Measurements from ENCODE around the gene CYS1. TPM values are rescaled to one million over a fixed set of nuclear protein-coding genes. Genes with fewer than 3 reads are reported as not detected.

The CYS1 gene
- total RNA-seq: 11.5 TPM
- 10 to 100 TPM in 6 of 8 donors, 1 to 10 TPM in 2; 6.5 to 16.8 (median 12.3) TPM for polyA plus RNA-seq (ENCODE audit: insufficient read depth in 1 of 8, insufficient read length in 8 of 8, low replicate concordance in 1 of 8)
- long read RNA-seq, donor 1, transcript CYS1-201 (3 exons, 2,738 nt): major isoform, 6 of 6 reads
- long read RNA-seq, donor 1, partial matches to known transcripts: 0 of 6 reads
- long read RNA-seq, donor 1, other reads (novel, unspliced or antisense): 0 of 6 reads
- long read RNA-seq, donor 2: 0 reads
- long read RNA-seq, donor 3, partial matches to known transcripts: 0 of 2 reads
- long read RNA-seq, donor 3, other reads (novel, unspliced or antisense): 0 of 2 reads
- long read RNA-seq, donor 4, partial matches to known transcripts: 0 of 4 reads
- long read RNA-seq, donor 4, other reads (novel, unspliced or antisense): 0 of 4 reads
- long read RNA-seq, donor 5, partial matches to known transcripts: 0 of 3 reads
- long read RNA-seq, donor 5, other reads (novel, unspliced or antisense): 0 of 3 reads
- long read RNA-seq, donor 6, transcript CYS1-201 (3 exons, 2,738 nt): major isoform, 7 of 7 reads
- long read RNA-seq, donor 6, partial matches to known transcripts: 0 of 7 reads
- long read RNA-seq, donor 6, other reads (novel, unspliced or antisense): 0 of 7 reads
- long read RNA-seq, donor 7, transcript CYS1-201 (3 exons, 2,738 nt): major isoform, 6 of 6 reads
- long read RNA-seq, donor 7, partial matches to known transcripts: 0 of 6 reads
- long read RNA-seq, donor 7, other reads (novel, unspliced or antisense): 0 of 6 reads
- long read RNA-seq, donor 8, partial matches to known transcripts: 0 of 2 reads
- long read RNA-seq, donor 8, other reads (novel, unspliced or antisense): 0 of 2 reads
- long read RNA-seq, donor 9, partial matches to known transcripts: 0 of 4 reads
- long read RNA-seq, donor 9, other reads (novel, unspliced or antisense): 0 of 4 reads
- long read RNA-seq, donor 10, partial matches to known transcripts: 0 of 3 reads
- long read RNA-seq, donor 10, other reads (novel, unspliced or antisense): 0 of 3 reads
- long read RNA-seq, donor 11, transcript CYS1-201 (3 exons, 2,738 nt): major isoform, 5 of 5 reads
- long read RNA-seq, donor 11, partial matches to known transcripts: 0 of 5 reads
- long read RNA-seq, donor 11, other reads (novel, unspliced or antisense): 0 of 5 reads

- H3K36me3 ChIP-seq (ENCODE audit: control insufficient read depth, insufficient read depth, low read length): no peaks in the 10 kb centered on the region
- H3K27ac ChIP-seq (ENCODE audit: low read length): no peak within 1 kb of the TSS
- peaks cover 86% of the 10 kb centered on the region for H3K27me3 ChIP-seq (ENCODE audit: control insufficient read depth, insufficient read depth, low read length)
- H3K9me3 ChIP-seq (replicated peaks; ENCODE audit: control insufficient read depth, low read depth, low read length): no peaks in the 10 kb centered on the region
- peaks cover 20% of the 10 kb centered on the region for H3K4me1 ChIP-seq (ENCODE audit: control insufficient read depth, insufficient read depth, low read length)
- H3K4me3 ChIP-seq (ENCODE audit: low read length): peak within 1 kb of the TSS; percentile 36
- under 1% methylated on average over 90 of the region's 98 CpGs for WGBS (ENCODE audit: insufficient coverage)
- no peak for DNase-seq
Observed at GRCh38 chr2:10079870-10080535, at the start of gene CYS1. TSS of gene CYS1 (minus strand) at chr2:10080411. CDS start at chr2:10080223, 188 bp downstream.

- Histone ChIP-seq H3K9me3 (replicated peaks; ENCODE audit: control insufficient read depth, low read depth, low read length) (no peaks in the 10 kb centered on the region), H3K27me3 (ENCODE audit: control insufficient read depth, insufficient read depth, low read length) (no peaks in the 10 kb centered on the region), H3K27ac (ENCODE audit: low read length) (no peak overlapping the region), H3K36me3 (ENCODE audit: control insufficient read depth, insufficient read depth, low read length) (peaks cover 20% of the 10 kb centered on the region), H3K4me3 (ENCODE audit: low read length) (no peak overlapping the region), H3K4me1 (ENCODE audit: control insufficient read depth, insufficient read depth, low read length) (peaks cover 6% of the 10 kb centered on the region)
- no CpG with 5 or more reads among the region's 3 CpGs for WGBS (ENCODE audit: insufficient coverage)
- no peak for DNase-seq
Observed at GRCh38 chr2:10129490-10129889, 49.3 kb upstream of the CYS1 start.

GRCh38 chr2:10128420-10128819 lies 48.2 kb upstream of the CYS1 start:
- Histone ChIP-seq H3K36me3 (ENCODE audit: control insufficient read depth, insufficient read depth, low read length) (peaks cover 20% of the 10 kb centered on the region), H3K27me3 (ENCODE audit: control insufficient read depth, insufficient read depth, low read length) (no peaks in the 10 kb centered on the region), H3K27ac (ENCODE audit: low read length) (no peak overlapping the region), H3K9me3 (replicated peaks; ENCODE audit: control insufficient read depth, low read depth, low read length) (no peaks in the 10 kb centered on the region), H3K4me1 (ENCODE audit: control insufficient read depth, insufficient read depth, low read length) (peaks cover 11% of the 10 kb centered on the region), H3K4me3 (ENCODE audit: low read length) (no peak overlapping the region)
- DNase-seq: no peak

GRCh38 chr2:10126632-10127026 lies 46.4 kb upstream of the CYS1 start:
- no peak overlapping the region for H3K27ac ChIP-seq (ENCODE audit: low read length)
- no peaks in the 10 kb centered on the region for H3K9me3 ChIP-seq (replicated peaks; ENCODE audit: control insufficient read depth, low read depth, low read length)
- H3K27me3 ChIP-seq (ENCODE audit: control insufficient read depth, insufficient read depth, low read length): peaks cover 2% of the 10 kb centered on the region
- H3K36me3 ChIP-seq (ENCODE audit: control insufficient read depth, insufficient read depth, low read length): peaks cover 9% of the 10 kb centered on the region
- no peak overlapping the region for H3K4me3 ChIP-seq (ENCODE audit: low read length)
- peaks cover 24% of the 10 kb centered on the region for H3K4me1 ChIP-seq (ENCODE audit: control insufficient read depth, insufficient read depth, low read length)
- peak; percentile 14 for DNase-seq
- WGBS (ENCODE audit: insufficient coverage): 67% methylated on average over 1 of the region's 5 CpGs

- WGBS (ENCODE audit: insufficient coverage): 75% methylated on average over 3 of the region's 6 CpGs
- peak; percentile 21 for DNase-seq
- no peak overlapping the region for H3K4me3 ChIP-seq (ENCODE audit: low read length)
- peaks cover 26% of the 10 kb centered on the region for H3K4me1 ChIP-seq (ENCODE audit: control insufficient read depth, insufficient read depth, low read length)
- H3K27ac ChIP-seq (ENCODE audit: low read length): no peak overlapping the region
- H3K36me3 ChIP-seq (ENCODE audit: control insufficient read depth, insufficient read depth, low read length): peaks cover 8% of the 10 kb centered on the region
- peaks cover 2% of the 10 kb centered on the region for H3K27me3 ChIP-seq (ENCODE audit: control insufficient read depth, insufficient read depth, low read length)
- no peaks in the 10 kb centered on the region for H3K9me3 ChIP-seq (replicated peaks; ENCODE audit: control insufficient read depth, low read depth, low read length)
Observed at GRCh38 chr2:10125842-10126631, 45.8 kb upstream of the CYS1 start.

DNA sequence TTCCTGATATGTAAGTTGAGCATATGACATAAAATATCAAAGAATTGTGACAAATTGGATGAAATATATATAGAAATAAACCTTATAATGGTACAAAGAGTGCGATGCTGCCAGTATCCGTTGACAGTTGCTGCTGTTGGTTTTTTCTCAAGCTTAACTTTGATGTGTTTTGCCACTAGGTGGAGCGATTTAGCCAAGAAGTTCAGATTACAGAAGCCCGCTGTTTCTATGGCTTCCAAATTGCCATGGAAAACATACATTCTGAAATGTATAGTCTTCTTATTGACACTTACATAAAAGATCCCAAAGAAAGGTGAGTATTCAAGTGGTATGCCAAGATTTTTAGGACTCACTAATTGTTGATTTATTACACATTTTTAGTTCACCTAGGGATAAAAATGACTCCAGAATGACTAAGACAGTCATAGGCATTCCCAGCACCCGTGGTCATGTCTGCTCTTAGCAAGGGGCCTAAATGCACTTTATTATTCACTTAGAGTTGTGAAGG lies 44.4 kb upstream of the CYS1 start:
- Histone ChIP-seq H3K27ac (ENCODE audit: low read length) (no peak overlapping the region), H3K4me1 (ENCODE audit: control insufficient read depth, insufficient read depth, low read length) (peaks cover 35% of the 10 kb centered on the region), H3K4me3 (ENCODE audit: low read length) (peak overlapping the region; percentile 62), H3K27me3 (ENCODE audit: control insufficient read depth, insufficient read depth, low read length) (peaks cover 2% of the 10 kb centered on the region), H3K9me3 (replicated peaks; ENCODE audit: control insufficient read depth, low read depth, low read length) (no peaks in the 10 kb centered on the region), H3K36me3 (ENCODE audit: control insufficient read depth, insufficient read depth, low read length) (peaks cover 8% of the 10 kb centered on the region)
- WGBS (ENCODE audit: insufficient coverage): no CpG with 5 or more reads among the region's 5 CpGs
- peak; percentile 89 for DNase-seq

- no peaks in the 10 kb centered on the region for H3K9me3 ChIP-seq (replicated peaks; ENCODE audit: control insufficient read depth, low read depth, low read length)
- 3% methylated on average over 6 of the region's 18 CpGs for WGBS (ENCODE audit: insufficient coverage)
- peak overlapping the region; percentile 62 for H3K4me3 ChIP-seq (ENCODE audit: low read length)
- H3K36me3 ChIP-seq (ENCODE audit: control insufficient read depth, insufficient read depth, low read length): peaks cover 2% of the 10 kb centered on the region
- DNase-seq: no peak
- H3K27ac ChIP-seq (ENCODE audit: low read length): no peak overlapping the region
- peaks cover 2% of the 10 kb centered on the region for H3K27me3 ChIP-seq (ENCODE audit: control insufficient read depth, insufficient read depth, low read length)
- H3K4me1 ChIP-seq (ENCODE audit: control insufficient read depth, insufficient read depth, low read length): peaks cover 36% of the 10 kb centered on the region
Observed at GRCh38 chr2:10123281-10123680, 43.1 kb upstream of the CYS1 start.

DNA sequence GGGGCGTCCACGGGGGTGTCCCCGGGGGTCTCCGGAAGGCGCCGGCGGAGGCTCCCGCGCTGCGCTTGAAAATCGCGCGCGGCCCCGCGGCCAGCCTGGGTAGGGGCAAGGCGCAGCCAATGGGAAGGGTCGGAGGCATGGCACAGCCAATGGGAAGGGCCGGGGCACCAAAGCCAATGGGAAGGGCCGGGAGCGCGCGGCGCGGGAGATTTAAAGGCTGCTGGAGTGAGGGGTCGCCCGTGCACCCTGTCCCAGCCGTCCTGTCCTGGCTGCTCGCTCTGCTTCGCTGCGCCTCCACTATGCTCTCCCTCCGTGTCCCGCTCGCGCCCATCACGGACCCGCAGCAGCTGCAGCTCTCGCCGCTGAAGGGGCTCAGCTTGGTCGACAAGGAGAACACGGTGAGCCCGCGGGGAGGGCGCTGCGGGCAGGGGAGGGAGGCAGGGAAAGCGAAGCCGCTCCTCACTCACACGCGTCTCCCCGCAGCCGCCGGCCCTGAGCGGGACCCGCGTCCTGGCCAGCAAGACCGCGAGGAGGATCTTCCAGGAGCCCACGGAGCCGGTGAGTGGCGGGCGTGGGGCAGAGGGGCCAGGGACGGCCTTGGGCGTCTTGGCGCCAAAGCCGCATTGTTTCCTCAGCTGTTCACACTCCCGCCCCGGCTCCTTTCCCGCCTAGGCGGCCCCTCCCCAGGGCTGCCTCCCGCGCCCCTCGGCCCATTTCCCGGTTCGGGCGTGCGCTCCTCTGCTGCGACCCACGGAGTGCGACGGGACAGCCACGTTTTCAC lies 42.5 kb upstream of the CYS1 start, which contains the start of gene RRM2:
TSS of gene RRM2 (plus strand) at position 240 of the 781 bp plus-strand sequence. CDS start at position 300, 60 bp downstream.
- DNase-seq: peak; percentile 97
- Histone ChIP-seq H3K9me3 (replicated peaks; ENCODE audit: control insufficient read depth, low read depth, low read length) (no peaks in the 10 kb centered on the region), H3K4me3 (ENCODE audit: low read length) (peak within 1 kb of the TSS; percentile 62), H3K27me3 (ENCODE audit: control insufficient read depth, insufficient read depth, low read length) (peaks cover 2% of the 10 kb centered on the region), H3K27ac (ENCODE audit: low read length) (no peak within 1 kb of the TSS), H3K4me1 (ENCODE audit: control insufficient read depth, insufficient read depth, low read length) (peaks cover 36% of the 10 kb centered on the region), H3K36me3 (ENCODE audit: control insufficient read depth, insufficient read depth, low read length) (no peaks in the 10 kb centered on the region)
- under 1% methylated on average over 77 of the region's 81 CpGs for WGBS (ENCODE audit: insufficient coverage)
